NOMO-1 treated with DMSO at 0.1 percent for 48 hours (cell line): ENCODE data around the gene CHST13.
"Not testable (repeated sequence)": the region's sequence is repeated elsewhere in the genome, so short reads cannot be mapped to it uniquely, and the experiment has no call there.

Experiments used
- DNase-seq: peaks from one replicate; lab custom pipeline; 2025; ENCODE audit not compliant: unreplicated experiment; lab: John Stamatoyannopoulos, UW

Gene CHST13

GRCh38 chr3:126580746-126581145 is 56.8 kb downstream of the CHST13 start:
- DNase-seq: no peak

- no peak for DNase-seq
Measured at GRCh38 chr3:126581569-126581968, 57.6 kb downstream of the CHST13 start.

GRCh38 chr3:126582311-126582710 is 58.4 kb downstream of the CHST13 start:
- DNase-seq: no peak

DNA sequence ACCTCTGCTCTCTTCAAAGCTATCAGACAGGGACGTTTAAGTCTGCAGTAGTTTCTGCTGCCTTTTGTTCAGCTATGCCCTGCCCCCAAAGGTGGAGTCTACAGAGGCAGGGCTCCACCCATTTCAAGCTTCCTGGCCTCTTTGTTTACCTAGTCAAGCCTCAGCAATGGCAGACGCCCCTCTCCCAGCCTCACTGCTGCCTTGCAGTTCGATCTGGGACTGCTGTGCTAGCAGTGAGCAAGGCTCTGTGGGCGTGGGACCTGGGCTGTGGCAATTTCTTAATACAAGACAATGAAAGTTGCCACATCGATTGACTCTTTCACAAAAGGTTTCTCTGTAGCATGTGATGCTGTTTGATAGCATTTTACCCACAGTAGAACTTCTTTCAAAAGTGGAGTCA is 67.6 kb downstream of the CHST13 start:
- not testable (repeated sequence) for DNase-seq
